Heart left ventricle (tissue), 16 donors: ENCODE measurements around the gene KANSL2. TPM values are rescaled to one million over a fixed set of nuclear protein-coding genes. Genes with fewer than 3 reads are reported as not detected.

Source experiments
- ATAC-seq, 4 donors: fragments of 200-7000 bp; cut with Tn5 transposase; one replicate each; pipeline ENCODE4 v1.9.1; 2020 to 2022; ENCODE audit warnings: moderate library complexity in 4 of 4, mild to moderate bottlenecking in 3 of 4, moderate number of reproducible peaks in 1 of 4
- DNase-seq, 5 donors: peaks; one replicate each; pipeline ENCODE4 v3.0.0-alpha.2; 2020
- H3K27ac ChIP-seq, 12 donors: fragments of 200-600 bp; sonication (generic) in 4 of 12; one replicate each; pipeline versions ENCODE4 v1.5.0 to v1.8.0; 2016 to 2022; ENCODE audit warnings: mild to moderate bottlenecking in 2 of 12
- H3K27me3 ChIP-seq, 9 donors: fragments of 200-600 bp; sonication (generic) in 2 of 9; one replicate each; pipeline versions ENCODE4 v1.5.1 to v1.8.0; 2016 to 2022; ENCODE audit warnings: mild to moderate bottlenecking in 3 of 9
- H3K36me3 ChIP-seq, 9 donors: fragments of 200-600 bp; sonication (generic) in 2 of 9; one replicate each; pipeline versions ENCODE4 v1.5.0 to v1.8.0; 2018 to 2022; ENCODE audit warnings: mild to moderate bottlenecking in 2 of 9
- H3K4me1 ChIP-seq, 12 donors: fragments of 200-600 bp; sonication (generic) in 4 of 12; one replicate each; pipeline versions ENCODE4 v1.5.0 to v1.8.0; 2016 to 2022; ENCODE audit warnings: mild to moderate bottlenecking in 3 of 12
- H3K4me3 ChIP-seq, 12 donors: fragments of 200-600 bp; sonication (generic) in 4 of 12; one replicate each; pipeline versions ENCODE4 v1.5.0 to v1.8.0; 2017 to 2022; ENCODE audit warnings: mild to moderate bottlenecking in 9 of 12, moderate library complexity in 4 of 12
- H3K9me3 ChIP-seq, 12 donors: fragments of 200-600 bp; sonication (generic) in 4 of 12; one replicate each; pipeline versions ENCODE4 v1.5.0 to v1.8.0; 2016 to 2022; ENCODE audit warnings: mild to moderate bottlenecking in 1 of 12
- CTCF ChIP-seq, 12 donors: fragments of 200-600 bp; sonication (generic) in 4 of 12; IDR thresholded peaks; one replicate each; pipeline versions ENCODE4 v1.5.0 to v1.8.0; 2018 to 2022; ENCODE audit warnings: antibody characterized with exemption in 12 of 12, mild to moderate bottlenecking in 5 of 12
- POLR2A ChIP-seq, 2 donors: fragments of 450-650 bp; IDR thresholded peaks; one replicate each; pipeline ENCODE4 v1.6.1; 2017; ENCODE audit warnings: antibody characterized with exemption in 2 of 2, mild to moderate bottlenecking in 2 of 2, moderate library complexity in 2 of 2
- WGBS, 4 donors: extraction: QIAGEN DNeasy Blood & Tissue Kit in 2 of 4; methylation state at CpG; one replicate each; pipeline versions ENCODE4 v1.1.5 to v1.1.7; 2013 to 2018; 5-methylcytosine and 5-hydroxymethylcytosine counted together
- intact Hi-C, 10 donors: fragments of 100-400 bp; cut with DNase I; formaldehyde crosslinking; loops; one replicate each; pipeline versions ENCODE4 v1.11.1 to v1.14.2; 2022
- polyA plus RNA-seq, 2 donors: library from polyadenylated mRNA; stranded (reverse); fragments of 200-250 nt; gene quantifications; one replicate each; pipeline ENCODE4 v1.2.3, GENCODE V29; 2013
- total RNA-seq, 9 donors: library from RNA; depleted of rRNA in 2 of 9; stranded (reverse); fragments of >200 nt in 2 of 9; fragmentation: NEBNext Ultra II Directional in 3 of 9; extraction: Animal tissue kit (Norgen Biotek cat#: 25700) in 3 of 9; gene quantifications; one replicate each; pipeline versions ENCODE4 v1.1.0 to v1.2.4, GENCODE V29; 2016 to 2023
- donor health status: ischemic (EF 13 %, LVEDD 7.1; RV severe dilation, severe dysfunction).
- donor health status: healthy with polysubstance abuse.
- donor health status: DM: no; HTN: yes; CAD: no.
- donor health status: DM: no; HTN: no; CAD: no.
- donor health status: ischemic (EF 25% LVEDD 6.9; RV normal size, moderate dysfunction).
- donor health status: ischemic (EF 25% LVEDD 5.7; RV mildly dilated, moderate dysfunction).
- donor health status: healthy.
- donor health status: DM: yes; HTN: yes; CAD: no.
- donor health status: ischemic (EF 35%, LVEDD 5.7; RV mildly dilated, moderate dysfunction).
- donor health status: nonischemic (EF 11% LVEDD 7.7; RV severe dilation, severe dysfunction).
- donor health status: DM: yes; HTN: yes; CAD: no.
- donor health status: PGD.
- donor health status: ischemic (EF 29% LVEDD 5.4; RV normal size, mild dysfunction).
- donor health status: nonischemic (EF 23%, LVEDD 6.1; RV moderate dilation, normal function).

The KANSL2 gene
- total and polyA plus RNA-seq, 11 donors: 20.1 to 35.6 (median 24.0) TPM

DNA sequence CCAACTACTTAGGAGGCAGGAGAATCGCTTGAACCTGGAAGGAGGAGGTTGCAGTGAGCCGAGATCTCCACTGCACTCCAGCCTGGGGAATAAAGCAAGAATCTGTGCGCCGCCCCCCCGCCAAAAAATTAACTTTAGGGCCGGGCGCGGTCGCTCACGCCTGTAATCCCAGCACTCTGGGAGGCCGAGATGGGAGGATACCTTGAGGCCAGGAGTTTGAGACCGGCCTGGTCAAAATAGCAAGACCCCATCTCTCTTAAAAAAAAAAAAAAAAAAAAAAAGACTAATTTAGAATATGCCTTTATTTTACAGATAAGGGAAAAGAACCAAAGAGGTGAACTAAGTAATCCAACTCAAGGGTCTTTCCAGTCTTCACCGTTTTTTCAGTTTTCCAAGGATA lies 1.2 kb downstream of the KANSL2 start:
- peak overlapping the region in 1 of 12 donors; percentile 95 for H3K27ac ChIP-seq
- ATAC-seq (no peak), DNase-seq (no peak)
- WGBS, 4 donors: 80 to 85% (median 84%) methylated on average over 12 to 13 of the region's 13 CpGs
- peaks cover 6 to 57% (median 44%) of the 10 kb centered on the region in 12 donors for H3K4me1 ChIP-seq
- TF ChIP-seq CTCF (IDR thresholded peaks at IDR 0.05): no peak
- no peak for TF ChIP-seq POLR2A (IDR thresholded peaks at IDR 0.05)
- peaks cover 0 to 49% (median 44%) of the 10 kb centered on the region in 9 donors for H3K36me3 ChIP-seq
- H3K27me3 ChIP-seq: no peaks in the 10 kb centered on the region
- no peaks in the 10 kb centered on the region for H3K9me3 ChIP-seq
- intact Hi-C loops: loop anchor here in 1 of 10 donors (5.0 kb wide), 1 partner anchor 106 kb away; the partner anchor contains the start of gene ADCY6
- H3K4me3 ChIP-seq: peak overlapping the region; percentile 77 to 99 (median 92)

GRCh38 chr12:48678551-48679185 lies 3.4 kb downstream of the KANSL2 start:
- no peak for ATAC-seq
- peaks cover 6 to 65% (median 47%) of the 10 kb centered on the region in 12 donors for H3K4me1 ChIP-seq
- no peaks in the 10 kb centered on the region for H3K9me3 ChIP-seq
- H3K36me3 ChIP-seq: peaks cover 0 to 70% (median 64%) of the 10 kb centered on the region in 9 donors
- no peak for DNase-seq
- peak overlapping the region in 1 of 12 donors; percentile 51 for H3K27ac ChIP-seq
- TF ChIP-seq POLR2A (IDR thresholded peaks at IDR 0.05) (no peak), CTCF (IDR thresholded peaks at IDR 0.05) (no peak)
- intact Hi-C loops: no loop called here
- no peaks in the 10 kb centered on the region for H3K27me3 ChIP-seq
- peak overlapping the region in 2 of 12 donors; percentile 7 to 26 for H3K4me3 ChIP-seq
- 53 to 58% (median 56%) methylated on average over 3 of the region's 3 CpGs for WGBS, 4 donors

DNA sequence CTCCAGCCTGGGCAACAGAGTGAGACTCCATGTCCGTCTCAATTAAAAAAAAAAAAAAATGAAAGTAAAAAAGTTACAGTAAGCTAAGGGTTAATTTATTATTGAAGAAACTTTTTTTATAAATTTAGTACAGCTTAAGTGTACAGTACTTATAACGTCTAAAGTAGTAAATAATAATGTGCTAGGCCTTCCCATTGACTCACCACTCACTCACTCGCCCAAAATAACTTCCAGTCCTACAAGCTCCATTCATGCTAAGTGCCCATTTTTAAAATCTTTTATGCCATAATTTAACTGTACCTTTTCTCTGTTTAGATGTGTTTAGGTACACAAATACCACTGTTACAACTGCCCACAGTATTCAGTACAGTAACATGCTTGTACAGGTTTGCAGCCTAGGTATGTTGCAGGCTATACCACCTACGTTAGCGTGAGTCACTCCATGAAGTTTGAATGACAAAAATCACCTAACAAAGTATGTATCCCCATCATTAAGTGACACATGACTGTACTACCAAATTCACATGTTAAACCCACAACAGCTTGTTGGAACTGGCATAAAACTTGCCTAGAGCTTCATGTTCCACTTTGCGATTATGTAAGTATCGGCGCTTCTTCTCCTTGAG lies 10.7 kb downstream of the KANSL2 start:
- peak overlapping the region in 2 of 12 donors; percentile 6 to 22 for H3K27ac ChIP-seq
- H3K36me3 ChIP-seq: peaks cover 0 to 100% (median 97%) of the 10 kb centered on the region in 9 donors
- intact Hi-C loops: no loop called here
- H3K4me1 ChIP-seq: peaks cover 0 to 24% (median 5%) of the 10 kb centered on the region in 12 donors
- 78 to 82% (median 81%) methylated on average over 8 of the region's 8 CpGs for WGBS, 4 donors
- no peaks in the 10 kb centered on the region for H3K9me3 ChIP-seq
- no peaks in the 10 kb centered on the region for H3K27me3 ChIP-seq
- no peak for TF ChIP-seq POLR2A (IDR thresholded peaks at IDR 0.05)
- TF ChIP-seq CTCF (IDR thresholded peaks at IDR 0.05): no peak
- ATAC-seq (peak in 3 of 4 donors; percentile 41 to 74 (median 70)), DNase-seq (no peak)
- no peak overlapping the region for H3K4me3 ChIP-seq

GRCh38 chr12:48668996-48669395 lies 13.0 kb downstream of the KANSL2 start:
- Histone ChIP-seq H3K4me3 (no peak overlapping the region), H3K9me3 (no peaks in the 10 kb centered on the region), H3K4me1 (peaks cover 0 to 10% (median 0%) of the 10 kb centered on the region in 12 donors), H3K27ac (no peak overlapping the region), H3K27me3 (no peaks in the 10 kb centered on the region), H3K36me3 (peaks cover 0 to 100% (median 98%) of the 10 kb centered on the region in 9 donors)
- DNase-seq (no peak), ATAC-seq (no peak)
- intact Hi-C loops: no loop called here
- WGBS, 4 donors: 95 to 97% (median 95%) methylated on average over 14 of the region's 14 CpGs
- TF ChIP-seq CTCF (IDR thresholded peaks at IDR 0.05) (no peak), POLR2A (IDR thresholded peaks at IDR 0.05) (no peak)
